ENCODE measurements around the gene MSH5. TPM values are rescaled to one million over a fixed set of nuclear protein-coding genes. Genes with fewer than 3 reads are reported as not detected.
A peak's percentile ranks its signal among the peaks of the same experiment; 100 is the strongest.

The MSH5 gene
- polyA plus RNA-seq, 2 of the 4 experiments (the other 2 are of a cell fraction) = 17.4 to 36.5 TPM

DNA sequence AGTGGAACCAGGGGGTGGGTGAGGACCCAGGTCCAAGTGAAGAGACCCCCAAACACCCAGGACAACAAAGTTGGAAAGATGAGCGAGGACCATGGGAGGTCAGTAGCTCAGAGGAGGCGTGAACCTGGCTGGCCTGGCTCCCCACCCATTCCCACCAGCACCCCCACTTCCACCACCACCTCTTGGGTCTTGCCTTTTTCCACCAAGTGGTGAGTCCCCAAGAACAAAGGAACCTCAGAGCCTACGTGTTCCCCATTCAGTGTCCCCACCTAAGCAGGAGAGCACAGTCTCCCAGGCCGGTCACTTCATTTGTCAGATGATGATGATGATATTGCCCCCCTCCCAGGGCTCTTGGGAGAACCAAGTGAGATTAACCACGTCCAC lies 37.9 kb downstream of the MSH5 start:
- H3K4me1 ChIP-seq = peaks cover 32% of the 10 kb centered on the region
- TF ChIP-seq ZSCAN20 (CRISPR knock-in tag; IDR thresholded peaks at IDR 0.05) (no peak), FOSB (CRISPR knock-in tag; IDR thresholded peaks at IDR 0.05) (no peak), HEYL (CRISPR knock-in tag; IDR thresholded peaks at IDR 0.05) (no peak), CEBPB (IDR thresholded peaks at IDR 0.05) (no peak), TFCP2L1 (CRISPR knock-in tag; IDR thresholded peaks at IDR 0.05) (no peak), CHD2 (IDR thresholded peaks at IDR 0.05; ENCODE audit: low read length, partially characterized antibody) (no peak), SMC3 (IDR thresholded peaks at IDR 0.05) (no peak), MYC (IDR thresholded peaks at IDR 0.05; ENCODE audit: borderline replicate concordance, low read length) (no peak), MAFK (IDR thresholded peaks at IDR 0.05; ENCODE audit: partially characterized antibody) (no peak), HES2 (IDR thresholded peaks at IDR 0.05) (no peak), KDM1A (IDR thresholded peaks at IDR 0.05; ENCODE audit: low read depth) (no peak), EHF (CRISPR knock-in tag; IDR thresholded peaks at IDR 0.05) (no peak)
- TF ChIP-seq, protein P1, sequence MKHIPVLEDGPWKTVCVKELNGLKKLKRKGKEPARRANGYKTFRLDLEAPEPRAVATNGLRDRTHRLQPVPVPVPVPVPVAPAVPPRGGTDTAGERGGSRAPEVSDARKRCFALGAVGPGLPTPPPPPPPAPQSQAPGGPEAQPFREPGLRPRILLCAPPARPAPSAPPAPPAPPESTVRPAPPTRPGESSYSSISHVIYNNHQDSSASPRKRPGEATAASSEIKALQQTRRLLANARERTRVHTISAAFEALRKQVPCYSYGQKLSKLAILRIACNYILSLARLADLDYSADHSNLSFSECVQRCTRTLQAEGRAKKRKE (CRISPR knock-in tag; IDR thresholded peaks at IDR 0.05; ENCODE audit: low read depth) = no peak
- TF ChIP-seq, protein P2, sequence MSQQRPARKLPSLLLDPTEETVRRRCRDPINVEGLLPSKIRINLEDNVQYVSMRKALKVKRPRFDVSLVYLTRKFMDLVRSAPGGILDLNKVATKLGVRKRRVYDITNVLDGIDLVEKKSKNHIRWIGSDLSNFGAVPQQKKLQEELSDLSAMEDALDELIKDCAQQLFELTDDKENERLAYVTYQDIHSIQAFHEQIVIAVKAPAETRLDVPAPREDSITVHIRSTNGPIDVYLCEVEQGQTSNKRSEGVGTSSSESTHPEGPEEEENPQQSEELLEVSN (IDR thresholded peaks at IDR 0.05; ENCODE audit: borderline replicate concordance, low read depth) = no peak
- peak overlapping the region; percentile 89 for H3K4me2 ChIP-seq
- H3K27ac ChIP-seq = peak overlapping the region; percentile 70 to 86
- no peak for FAIRE-seq
- ChIA-PET CTCF (interaction anchor here (0.7 to 1.7 kb wide), 7 partner anchors 8 to 96 kb away, joined by 3 to 5 read pairs (median 4); partner anchors contain the start of genes LY6G5C and VARS1), POLR2A (interaction anchor here (0.9 to 1.1 kb wide), 4 partner anchors 29 to 50 kb away, joined by 3 to 7 read pairs (median 6); partner anchors contain the start of genes CLIC1, HSPA1A, HSPA1B and HSPA1L)
- no peak for ATAC-seq
- H3K4me3 ChIP-seq = no peak overlapping the region
- 100% methylated on average over 5 of the region's 5 CpGs for WGBS (ENCODE audit: missing lambda C conversion rate)
- no peak for DNase-seq (ENCODE audit: low read depth in 1 of 2, low spot score in 1 of 2)
- no peaks in the 10 kb centered on the region for H3K9me3 ChIP-seq

DNA sequence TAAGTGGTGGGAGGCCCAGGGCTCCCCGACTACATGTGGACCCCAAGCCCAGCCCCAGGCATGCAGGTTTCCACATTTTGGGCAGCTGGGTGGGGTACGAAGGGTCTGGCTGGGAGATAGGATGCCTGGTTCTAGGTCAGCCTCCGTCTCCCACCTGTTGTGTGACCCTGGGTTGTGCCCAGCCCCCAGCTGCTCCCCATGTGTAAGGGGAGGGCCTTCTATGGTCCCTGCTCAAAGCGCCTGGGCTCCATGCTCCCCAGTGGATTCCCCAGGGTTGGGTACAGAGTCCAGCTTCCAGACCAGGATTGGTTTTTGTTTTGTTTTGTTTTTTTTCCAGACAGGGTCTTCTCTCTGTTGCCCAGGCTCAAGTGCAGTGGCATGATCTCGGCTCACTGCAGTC lies 38.4 kb downstream of the MSH5 start:
- H3K4me1 ChIP-seq = peaks cover 32% of the 10 kb centered on the region
- ChIA-PET POLR2A (interaction anchor here (0.9 to 1.0 kb wide), 2 partner anchors 42 to 49 kb away, joined by 3 to 4 read pairs; partner anchors contain the start of genes CLIC1 and HSPA1B), CTCF (interaction anchor here (0.7 to 1.7 kb wide), 7 partner anchors 9 to 97 kb away, joined by 3 to 5 read pairs (median 4); partner anchors contain the start of genes LY6G5C and VARS1)
- TF ChIP-seq, protein P3, sequence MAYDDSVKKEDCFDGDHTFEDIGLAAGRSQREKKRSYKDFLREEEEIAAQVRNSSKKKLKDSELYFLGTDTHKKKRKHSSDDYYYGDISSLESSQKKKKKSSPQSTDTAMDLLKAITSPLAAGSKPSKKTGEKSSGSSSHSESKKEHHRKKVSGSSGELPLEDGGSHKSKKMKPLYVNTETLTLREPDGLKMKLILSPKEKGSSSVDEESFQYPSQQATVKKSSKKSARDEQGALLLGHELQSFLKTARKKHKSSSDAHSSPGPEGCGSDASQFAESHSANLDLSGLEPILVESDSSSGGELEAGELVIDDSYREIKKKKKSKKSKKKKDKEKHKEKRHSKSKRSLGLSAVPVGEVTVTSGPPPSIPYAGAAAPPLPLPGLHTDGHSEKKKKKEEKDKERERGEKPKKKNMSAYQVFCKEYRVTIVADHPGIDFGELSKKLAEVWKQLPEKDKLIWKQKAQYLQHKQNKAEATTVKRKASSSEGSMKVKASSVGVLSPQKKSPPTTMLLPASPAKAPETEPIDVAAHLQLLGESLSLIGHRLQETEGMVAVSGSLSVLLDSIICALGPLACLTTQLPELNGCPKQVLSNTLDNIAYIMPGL (CRISPR knock-in tag; IDR thresholded peaks at IDR 0.05; ENCODE audit: borderline replicate concordance) = no peak
- no peak for TF ChIP-seq CBX2 (IDR thresholded peaks at IDR 0.05; ENCODE audit: borderline replicate concordance, low read depth)
- no peak for TF ChIP-seq FOSL2 (IDR thresholded peaks at IDR 0.05)
- TF ChIP-seq FOSL2 (CRISPR knock-in tag; IDR thresholded peaks at IDR 0.05) = no peak
- TF ChIP-seq ZSCAN20 (CRISPR knock-in tag; IDR thresholded peaks at IDR 0.05) = no peak
- TF ChIP-seq NPAS2 (CRISPR knock-in tag; IDR thresholded peaks at IDR 0.05; ENCODE audit: borderline replicate concordance) = no peak
- TF ChIP-seq RNF2 (IDR thresholded peaks at IDR 0.05; ENCODE audit: borderline replicate concordance, low read depth) = no peak
- TF ChIP-seq EP300 (IDR thresholded peaks at IDR 0.05) = no peak
- TF ChIP-seq TP53 (CRISPR knock-in tag; IDR thresholded peaks at IDR 0.05) = no peak
- no peak for TF ChIP-seq TFCP2L1 (CRISPR knock-in tag; IDR thresholded peaks at IDR 0.05)
- no peak for TF ChIP-seq POLR2A (IDR thresholded peaks at IDR 0.05; ENCODE audit: low read length)
- no peak for TF ChIP-seq HES2 (IDR thresholded peaks at IDR 0.05)
- no peak for TF ChIP-seq BHLHE40 (IDR thresholded peaks at IDR 0.05; ENCODE audit: low read depth, low read length)
- TF ChIP-seq MAFK (IDR thresholded peaks at IDR 0.05; ENCODE audit: partially characterized antibody) = no peak
- TF ChIP-seq ZFP36 (IDR thresholded peaks at IDR 0.05; ENCODE audit: borderline replicate concordance, partially characterized antibody) = no peak
- TF ChIP-seq CBX8 (IDR thresholded peaks at IDR 0.05) = no peak
- TF ChIP-seq RAD21 (conservative IDR thresholded peaks at IDR 0.05 in 1 of 2, IDR thresholded peaks at IDR 0.05 in 1 of 2) = no peak
- TF ChIP-seq CHD2 (IDR thresholded peaks at IDR 0.05; ENCODE audit: low read length, partially characterized antibody) = no peak
- no peak for TF ChIP-seq NR3C1 (IDR thresholded peaks at IDR 0.05)
- no peak for TF ChIP-seq NFE2L2 (conservative IDR thresholded peaks at IDR 0.05; ENCODE audit: low read length)
- TF ChIP-seq MYC (IDR thresholded peaks at IDR 0.05; ENCODE audit: borderline replicate concordance, low read length) = no peak
- no peak overlapping the region for H3K4me2 ChIP-seq
- no peak for DNase-seq (ENCODE audit: low read depth in 1 of 2, low spot score in 1 of 2)
- H3K4me3 ChIP-seq = no peak overlapping the region
- peak overlapping the region; percentile 70 to 86; a peak in 4 of 6 replicates for H3K27ac ChIP-seq
- no peaks in the 10 kb centered on the region for H3K9me3 ChIP-seq
- FAIRE-seq = no peak
- no peak for ATAC-seq
- WGBS (ENCODE audit: missing lambda C conversion rate) = 93% methylated on average over 5 of the region's 5 CpGs

All from A549 (cell line).